GM12878 (cell line): ENCODE data around the gene SIPA1. TPM values are rescaled to one million over a fixed set of nuclear protein-coding genes. Genes with fewer than 3 reads are reported as not detected.

ENCODE experiments used
- BACH1 ChIP-seq: fragments of 450-650 bp; IDR thresholded peaks from 2 replicates; pipeline ENCODE4 v1.6.1; 2017; ENCODE audit warnings: mild to moderate bottlenecking, borderline replicate concordance
- BCL11A ChIP-seq: IDR thresholded peaks from 2 replicates; pipeline ENCODE4 v1.6.1; 2011; ENCODE audit warnings: low read depth, low read length
- BCLAF1 ChIP-seq: fragments of 450-650 bp; IDR thresholded peaks from 2 replicates; pipeline ENCODE4 v1.6.1; 2017; ENCODE audit warnings: antibody characterized with exemption, mild to moderate bottlenecking, moderate library complexity
- CBX5 ChIP-seq: sonication (generic); IDR thresholded peaks from 2 replicates; pipeline ENCODE4 v1.6.1; 2016; ENCODE audit warnings: low read depth, moderate library complexity, mild to moderate bottlenecking, inconsistent platforms
- CEBPZ ChIP-seq: fragments of 150-350 bp; IDR thresholded peaks from 2 replicates; pipeline ENCODE4 v1.6.1; 2016; ENCODE audit warnings: low read depth, low read length
- E2F8 ChIP-seq: fragments of 450-650 bp; IDR thresholded peaks from 2 replicates; pipeline ENCODE4 v1.6.1; 2018; ENCODE audit warnings: mild to moderate bottlenecking, low read depth, moderate library complexity; ENCODE audit not compliant: partially characterized antibody
- ESRRA ChIP-seq: IDR thresholded peaks from 2 replicates; pipeline ENCODE4 v1.6.1; 2012; ENCODE audit warnings: mild to moderate bottlenecking, low read length, improper control_type of control experiment
- POLR2AphosphoS5 ChIP-seq: IDR thresholded peaks from 2 replicates; pipeline ENCODE4 v1.6.1; 2011; ENCODE audit warnings: mild to moderate bottlenecking, low read length, inconsistent platforms
- SKIL ChIP-seq: fragments of 450-650 bp; IDR thresholded peaks from 2 replicates; pipeline ENCODE4 v1.6.1; 2017; ENCODE audit warnings: mild to moderate bottlenecking, low read depth, inconsistent platforms; ENCODE audit not compliant: poor library complexity, severe bottlenecking
- SPI1 ChIP-seq: IDR thresholded peaks from 2 replicates; pipeline ENCODE4 v1.6.1; 2011; ENCODE audit warnings: low read depth, mild to moderate bottlenecking, low read length, moderate library complexity, borderline replicate concordance; ENCODE audit not compliant: insufficient read depth
- STAT3 ChIP-seq: IDR thresholded peaks from 2 replicates; pipeline ENCODE4 v1.6.1; 2011; ENCODE audit warnings: low read depth, low read length, improper control_type of control experiment
- SUPT20H ChIP-seq: IDR thresholded peaks from 2 replicates; pipeline ENCODE4 v1.6.1; 2011; ENCODE audit warnings: low read depth, mild to moderate bottlenecking, low read length, moderate library complexity, borderline replicate concordance; ENCODE audit not compliant: control insufficient read depth
- SUZ12 ChIP-seq: fragments of 200-600 bp; sonication (generic); IDR thresholded peaks from one replicate; pipeline ENCODE4 v1.6.1; 2018; ENCODE audit warnings: antibody characterized with exemption, mild to moderate bottlenecking; ENCODE audit not compliant: unreplicated experiment
- ZBTB33 ChIP-seq: fragments of 450-650 bp; IDR thresholded peaks from 2 replicates; pipeline ENCODE4 v1.6.1; 2017; ENCODE audit warnings: mild to moderate bottlenecking
- polyA plus RNA-seq, 11 experiments: library from polyadenylated mRNA; depleted of rRNA in 4 of 11; unstranded in 6 of 11; stranded (reverse) in 5 of 11; fragments of >200 nt; fragmentation: Nextera tagmentation in 4 of 11; fragmentation: Illumina TruSeq in 1 of 11; extraction: Ambion mirVana in 4 of 11; extraction: Trizol in 1 of 11; gene quantifications; 1 replicate in 1 of 11; 2 replicates in 10 of 11; pipeline versions ENCODE4 v1.2.1 to v1.2.3, GENCODE V29; 2011 to 2016; ENCODE audit warnings: inconsistent platforms in 2 of 11, missing spikeins in 2 of 11, low read depth in 1 of 11
- total RNA-seq, 4 experiments: library from RNA; depleted of rRNA in 3 of 4; stranded (reverse); fragments of >200 nt in 3 of 4; fragmentation: Illumina TruSeq in 1 of 4; extraction: Trizol in 1 of 4; gene quantifications; 2 replicates each; pipeline versions ENCODE4 v1.2.1 to v1.2.3, GENCODE V29; 2013 to 2021

Gene SIPA1
- total and polyA plus RNA-seq, 10 of the 15 experiments (the other 5 are each of a cell fraction or from before 2014, with no cell fraction given): 1.0 to 139 (median 33.4) TPM

- TF ChIP-seq SKIL (peak; percentile 96), BACH1 (peak; percentile 79; the same call in 1 of the 2 replicates), BCL11A (peak; percentile 87), BCLAF1 (no peak), SUPT20H (no peak), ESRRA (no peak), SPI1 (no peak; the same call in 1 of the 2 replicates), SUZ12 (no peak), E2F8 (peak; percentile 57), CBX5 (no peak), CEBPZ (no peak), POLR2AphosphoS5 (peak; percentile 77), ZBTB33 (no peak), STAT3 (no peak)
Observed at GRCh38 chr11:65639623-65640482, 2.0 kb downstream of the SIPA1 start (continued).
